GM12878 (cell line): ENCODE data around the gene STAG1. TPM values are rescaled to one million over a fixed set of nuclear protein-coding genes. Genes with fewer than 3 reads are reported as not detected.

ENCODE experiments used
- ATAC-seq: fragments of 200-7000 bp; cut with Tn5 transposase; 3 replicates; pipeline ENCODE4 v1.9.1; 2020; ENCODE audit warnings: mild to moderate bottlenecking, moderate library complexity
- BruUV-seq: library from RNA; stranded (reverse); fragments of 400-500 nt; replicated peaks from 2 replicates; lab custom pipeline; 2021; lab: Mats Ljungman, UMichigan
- CTCF ChIA-PET: fragments of 300-600 bp; sonication (Branson Sonifier 250); formaldehyde crosslinking; extraction: SDS; loops from one replicate; lab custom pipeline; 2021; ENCODE audit warnings: inconsistent platforms; lab: Yijun Ruan, JAX
- POLR2A ChIA-PET: fragments of 350-600 bp; formaldehyde crosslinking; extraction: SDS; loops from one replicate; lab custom pipeline; 2021; ENCODE audit warnings: inconsistent platforms; lab: Charles Lee
- RAD21 ChIA-PET: fragments of 300-600 bp; sonication (Branson Sonifier 250); formaldehyde crosslinking; loops from one replicate; lab custom pipeline; 2023; ENCODE audit warnings: antibody characterized with exemption; ENCODE audit not compliant: unreplicated experiment; lab: Charles Lee
- SMC1A ChIA-PET: fragments of 300-600 bp; sonication (Branson Sonifier 250); formaldehyde crosslinking; loops from one replicate; lab custom pipeline; 2023; ENCODE audit not compliant: unreplicated experiment, uncharacterized antibody; lab: Charles Lee
- DNase-seq: peaks from one replicate; pipeline ENCODE4 v3.0.0-alpha.2; 2011; ENCODE audit warnings: low read depth, low spot score
- FAIRE-seq: peaks from 3 replicates; lab custom pipeline; 2011; peaks lifted over from hg19 to GRCh38; lab: Jason Lieb, UNC
- H2AFZ ChIP-seq: 2 replicates; pipeline ENCODE4 v1.6.0; 2011; ENCODE audit warnings: low read depth, low read length, control low read depth; ENCODE audit not compliant: control insufficient read depth
- H3K27ac ChIP-seq: 2 replicates; pipeline ENCODE4 v1.5.1; 2011; ENCODE audit warnings: control low read depth; ENCODE audit not compliant: control insufficient read depth, insufficient read depth
- H3K27me3 ChIP-seq, 2 experiments: replicated peaks in 1 of 2; 2 replicates each; pipeline versions ENCODE4 v1.6.0 to v1.6.1; 2011; ENCODE audit warnings: low read length in 1 of 2; ENCODE audit not compliant: control insufficient read depth in 2 of 2, insufficient read depth in 2 of 2
- H3K36me3 ChIP-seq, 2 experiments: 2 replicates each; pipeline ENCODE4 v1.5.1; 2011; ENCODE audit warnings: low read length in 1 of 2; ENCODE audit not compliant: control insufficient read depth in 2 of 2, insufficient read depth in 2 of 2
- H3K4me1 ChIP-seq: 2 replicates; pipeline ENCODE4 v1.6.1; 2011; ENCODE audit warnings: mild to moderate bottlenecking, low read length, moderate library complexity, mixed read lengths; ENCODE audit not compliant: control insufficient read depth, insufficient read depth
- H3K4me2 ChIP-seq: 2 replicates; pipeline ENCODE4 v1.6.0; 2011; ENCODE audit warnings: control low read depth; ENCODE audit not compliant: control insufficient read depth, insufficient read depth
- H3K4me3 ChIP-seq: fragments of 200-600 bp; sonication (generic); 2 replicates; pipeline ENCODE4 v1.5.1; 2016
- H3K79me2 ChIP-seq: 2 replicates; pipeline ENCODE4 v1.6.0; 2011; ENCODE audit warnings: low read length; ENCODE audit not compliant: control insufficient read depth, insufficient read depth
- H3K9ac ChIP-seq: 2 replicates; pipeline ENCODE4 v1.8.0; 2011; ENCODE audit warnings: low read length, control low read depth, mixed read lengths; ENCODE audit not compliant: control insufficient read depth, insufficient read depth
- H3K9me3 ChIP-seq: replicated peaks from 3 replicates; pipeline ENCODE4 v1.5.1; 2011; ENCODE audit warnings: mild to moderate bottlenecking, low read length; ENCODE audit not compliant: control insufficient read depth, insufficient read depth
- H4K20me1 ChIP-seq: 2 replicates; pipeline ENCODE4 v1.6.0; 2011; ENCODE audit not compliant: control insufficient read depth, insufficient read depth
- EZH2 ChIP-seq: IDR thresholded peaks from 2 replicates; pipeline ENCODE4 v1.6.1; 2012; ENCODE audit warnings: low read depth, mild to moderate bottlenecking, control low read depth, inconsistent platforms, low read length, borderline replicate concordance; ENCODE audit not compliant: control insufficient read depth
- NFYA ChIP-seq: IDR thresholded peaks from 2 replicates; pipeline ENCODE4 v1.6.1; 2011; ENCODE audit warnings: low read depth, mild to moderate bottlenecking, low read length, improper control_type of control experiment, borderline replicate concordance
- NRF1 ChIP-seq: conservative IDR thresholded peaks from 2 replicates; pipeline ENCODE4 v1.6.1; 2011; ENCODE audit warnings: mild to moderate bottlenecking, low read depth, low read length, improper control_type of control experiment
- SMAD5 ChIP-seq: IDR thresholded peaks from 2 replicates; pipeline ENCODE4 v1.6.1; 2016; ENCODE audit warnings: antibody characterized with exemption, low read depth
- SP1 ChIP-seq: IDR thresholded peaks from one replicate; pipeline ENCODE4 v1.6.1; 2011; ENCODE audit warnings: low read depth, low read length
- YBX1 ChIP-seq: fragments of 450-650 bp; IDR thresholded peaks from 2 replicates; pipeline ENCODE4 v1.6.1; 2016; ENCODE audit warnings: antibody characterized with exemption
- WGBS: methylation state at CpG from one replicate; pipeline ENCODE4 v1.1.6; 2016; ENCODE audit warnings: low lambda C conversion rate; ENCODE audit not compliant: insufficient replicate concordance, insufficient coverage; ENCODE audit errors: missing lambda C conversion rate; 5-methylcytosine and 5-hydroxymethylcytosine counted together
- in situ Hi-C: fragments of 300-500 bp; cut with MboI; formaldehyde crosslinking; loops from 9 replicates; pipeline ENCODE4 v1.14.3; 2018; ENCODE audit warnings: mixed read lengths
- intact Hi-C: fragments of 100-400 bp; cut with micrococcal nuclease; formaldehyde crosslinking; loops from one replicate; pipeline ENCODE4 v1.14.2; 2022; ENCODE audit not compliant: unreplicated experiment
- polyA plus RNA-seq, 11 experiments: library from polyadenylated mRNA; depleted of rRNA in 4 of 11; unstranded in 6 of 11; stranded (reverse) in 5 of 11; fragments of >200 nt; fragmentation: Nextera tagmentation in 4 of 11; fragmentation: Illumina TruSeq in 1 of 11; extraction: Ambion mirVana in 4 of 11; extraction: Trizol in 1 of 11; gene quantifications; 1 replicate in 1 of 11; 2 replicates in 10 of 11; pipeline versions ENCODE4 v1.2.1 to v1.2.3, GENCODE V29; 2011 to 2016; ENCODE audit warnings: inconsistent platforms in 2 of 11, missing spikeins in 2 of 11, low read depth in 1 of 11
- total RNA-seq, 4 experiments: library from RNA; depleted of rRNA in 3 of 4; stranded (reverse); fragments of >200 nt in 3 of 4; fragmentation: Illumina TruSeq in 1 of 4; extraction: Trizol in 1 of 4; gene quantifications; 2 replicates each; pipeline versions ENCODE4 v1.2.1 to v1.2.3, GENCODE V29; 2013 to 2021
- TF ChIP-seq, protein P1 (sequence below): fragments of 450-650 bp; formaldehyde crosslinking; IDR thresholded peaks from 2 replicates; pipeline ENCODE4 v1.4.0; 2020; ENCODE audit warnings: mild to moderate bottlenecking, moderate library complexity
- TF ChIP-seq, protein P2 (sequence below): IDR thresholded peaks from 2 replicates; pipeline ENCODE4 v1.6.1; 2012; ENCODE audit warnings: low read depth, low read length, improper control_type of control experiment

STAG1 gene
- total and polyA plus RNA-seq, 10 of the 15 experiments (the other 5 are each of a cell fraction or from before 2014, with no cell fraction given): 4.4 to 30.1 (median 20.2) TPM

DNA sequence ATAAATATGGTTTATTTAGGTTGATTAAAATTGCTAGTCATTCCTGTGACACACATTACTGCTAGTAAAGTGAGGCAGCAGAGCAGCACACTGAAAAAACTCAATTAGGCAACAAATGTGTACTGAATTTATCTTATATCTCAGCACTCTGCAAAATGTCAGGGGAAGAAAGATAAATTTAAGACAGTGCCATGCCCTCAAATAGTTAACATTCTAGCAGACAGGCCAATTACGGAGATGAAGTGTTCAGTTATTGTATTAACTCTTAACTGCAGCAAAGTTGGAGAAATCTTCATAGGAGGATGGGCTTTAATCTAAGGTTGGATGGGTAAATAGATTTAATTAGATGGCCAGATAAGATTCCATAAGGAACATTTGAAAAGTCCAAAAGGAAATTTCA, 374.2 kb downstream of the STAG1 start:
- no peaks in the 10 kb centered on the region for H3K27me3 ChIP-seq
- no peaks in the 10 kb centered on the region for H3K79me2 ChIP-seq
- H3K9me3 ChIP-seq: no peaks in the 10 kb centered on the region
- in situ Hi-C loops: no loop called here
- WGBS: 100% methylated on average over 1 of the region's 1 CpG
- H3K4me3 ChIP-seq: no peak overlapping the region
- H3K4me2 ChIP-seq: no peak overlapping the region
- intact Hi-C loops: no loop called here
- POLR2A ChIA-PET: no interaction called here
- RAD21 ChIA-PET: no interaction called here
- SMC1A ChIA-PET: interaction anchor here (1.6 kb wide), 1 partner anchor 20 kb away, joined by 3 read pairs; no protein-coding TSS in a partner anchor
- no peak for ATAC-seq
- no peaks in the 10 kb centered on the region for H3K4me1 ChIP-seq
- no peak for DNase-seq
- no peak overlapping the region for H3K27ac ChIP-seq
- FAIRE-seq: no peak
- H3K36me3 ChIP-seq: peaks cover 0 to 5% of the 10 kb centered on the region in 2 experiments; a peak in 1 of 4 replicates
- CTCF ChIA-PET: interaction anchor here (1.0 to 2.4 kb wide), 4 partner anchors 10 to 375 kb away, joined by 3 to 10 read pairs (median 6); partner anchors contain the start of gene STAG1
- TF ChIP-seq SP1 (no peak), NFYA (no peak)
- H3K9ac ChIP-seq: no peak overlapping the region
- no TSS peak for BruUV-seq
- H2AFZ ChIP-seq: no peak overlapping the region
- no peaks in the 10 kb centered on the region for H4K20me1 ChIP-seq

DNA sequence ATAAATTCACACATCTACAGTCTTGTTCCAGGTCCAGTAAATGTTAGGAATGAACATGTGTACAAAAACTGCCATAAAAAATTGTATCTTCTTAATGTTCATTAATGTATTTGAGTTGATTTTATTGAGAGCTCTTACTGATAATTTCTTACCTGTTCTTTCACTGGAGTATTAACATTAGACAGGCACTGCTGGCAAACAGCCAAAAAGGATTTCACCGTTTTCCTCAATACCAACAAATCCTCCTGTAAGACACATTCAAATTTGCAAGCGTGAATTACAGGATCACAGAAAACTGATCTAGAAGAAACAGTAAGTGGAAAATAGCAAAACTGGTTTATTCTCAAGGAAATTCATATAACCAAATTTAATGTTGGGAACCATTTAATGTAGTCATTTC, 374.7 kb downstream of the STAG1 start:
- Histone ChIP-seq H3K4me2 (no peak overlapping the region), H2AFZ (no peak overlapping the region), H3K4me1 (no peaks in the 10 kb centered on the region), H3K79me2 (no peaks in the 10 kb centered on the region), H3K4me3 (no peak overlapping the region), H3K9me3 (no peaks in the 10 kb centered on the region), H3K36me3 (peaks cover 0 to 5% of the 10 kb centered on the region in 2 experiments; a peak in 1 of 4 replicates), H3K27ac (no peak overlapping the region), H3K27me3 (no peaks in the 10 kb centered on the region)
- CTCF ChIA-PET: interaction anchor here (0.6 to 1.7 kb wide), 3 partner anchors 10 to 249 kb away, joined by 3 to 7 read pairs (median 4); no protein-coding TSS in a partner anchor
- in situ Hi-C loops: no loop called here
- RAD21 ChIA-PET: no interaction called here
- BruUV-seq: no TSS peak
- WGBS: 100% methylated on average over 2 of the region's 2 CpGs
- DNase-seq: no peak
- SMC1A ChIA-PET: interaction anchor here (1.6 kb wide), 1 partner anchor 19 kb away, joined by 3 read pairs; no protein-coding TSS in a partner anchor
- TF ChIP-seq SMAD5 (no peak), NRF1 (no peak), EZH2 (no peak), YBX1 (no peak)
- TF ChIP-seq, protein P1, sequence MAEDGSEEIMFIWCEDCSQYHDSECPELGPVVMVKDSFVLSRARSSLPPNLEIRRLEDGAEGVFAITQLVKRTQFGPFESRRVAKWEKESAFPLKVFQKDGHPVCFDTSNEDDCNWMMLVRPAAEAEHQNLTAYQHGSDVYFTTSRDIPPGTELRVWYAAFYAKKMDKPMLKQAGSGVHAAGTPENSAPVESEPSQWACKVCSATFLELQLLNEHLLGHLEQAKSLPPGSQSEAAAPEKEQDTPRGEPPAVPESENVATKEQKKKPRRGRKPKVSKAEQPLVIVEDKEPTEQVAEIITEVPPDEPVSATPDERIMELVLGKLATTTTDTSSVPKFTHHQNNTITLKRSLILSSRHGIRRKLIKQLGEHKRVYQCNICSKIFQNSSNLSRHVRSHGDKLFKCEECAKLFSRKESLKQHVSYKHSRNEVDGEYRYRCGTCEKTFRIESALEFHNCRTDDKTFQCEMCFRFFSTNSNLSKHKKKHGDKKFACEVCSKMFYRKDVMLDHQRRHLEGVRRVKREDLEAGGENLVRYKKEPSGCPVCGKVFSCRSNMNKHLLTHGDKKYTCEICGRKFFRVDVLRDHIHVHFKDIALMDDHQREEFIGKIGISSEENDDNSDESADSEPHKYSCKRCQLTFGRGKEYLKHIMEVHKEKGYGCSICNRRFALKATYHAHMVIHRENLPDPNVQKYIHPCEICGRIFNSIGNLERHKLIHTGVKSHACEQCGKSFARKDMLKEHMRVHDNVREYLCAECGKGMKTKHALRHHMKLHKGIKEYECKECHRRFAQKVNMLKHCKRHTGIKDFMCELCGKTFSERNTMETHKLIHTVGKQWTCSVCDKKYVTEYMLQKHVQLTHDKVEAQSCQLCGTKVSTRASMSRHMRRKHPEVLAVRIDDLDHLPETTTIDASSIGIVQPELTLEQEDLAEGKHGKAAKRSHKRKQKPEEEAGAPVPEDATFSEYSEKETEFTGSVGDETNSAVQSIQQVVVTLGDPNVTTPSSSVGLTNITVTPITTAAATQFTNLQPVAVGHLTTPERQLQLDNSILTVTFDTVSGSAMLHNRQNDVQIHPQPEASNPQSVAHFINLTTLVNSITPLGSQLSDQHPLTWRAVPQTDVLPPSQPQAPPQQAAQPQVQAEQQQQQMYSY: no peak
- TF ChIP-seq, protein P2, sequence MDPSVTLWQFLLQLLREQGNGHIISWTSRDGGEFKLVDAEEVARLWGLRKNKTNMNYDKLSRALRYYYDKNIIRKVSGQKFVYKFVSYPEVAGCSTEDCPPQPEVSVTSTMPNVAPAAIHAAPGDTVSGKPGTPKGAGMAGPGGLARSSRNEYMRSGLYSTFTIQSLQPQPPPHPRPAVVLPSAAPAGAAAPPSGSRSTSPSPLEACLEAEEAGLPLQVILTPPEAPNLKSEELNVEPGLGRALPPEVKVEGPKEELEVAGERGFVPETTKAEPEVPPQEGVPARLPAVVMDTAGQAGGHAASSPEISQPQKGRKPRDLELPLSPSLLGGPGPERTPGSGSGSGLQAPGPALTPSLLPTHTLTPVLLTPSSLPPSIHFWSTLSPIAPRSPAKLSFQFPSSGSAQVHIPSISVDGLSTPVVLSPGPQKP: no peak
- TF ChIP-seq, all 136 proteins: peak for 0
- intact Hi-C loops: no loop called here
- ATAC-seq (no peak), FAIRE-seq (no peak)
- Histone ChIP-seq H4K20me1 (no peaks in the 10 kb centered on the region), H3K9ac (no peak overlapping the region)
- POLR2A ChIA-PET: no interaction called here
